H1 (cell line): ENCODE data around the gene NME3. TPM values are rescaled to one million over a fixed set of nuclear protein-coding genes. Genes with fewer than 3 reads are reported as not detected.

ENCODE experiments used
- ATF2 ChIP-seq: IDR thresholded peaks from 2 replicates; pipeline ENCODE4 v1.6.1; 2012; ENCODE audit warnings: low read length, inconsistent platforms
- GTF2F1 ChIP-seq: IDR thresholded peaks from 2 replicates; pipeline ENCODE4 v1.6.1; 2012; ENCODE audit warnings: low read depth, low read length, improper control_type of control experiment, borderline replicate concordance
- ZNF274 ChIP-seq: IDR thresholded peaks from 2 replicates; pipeline ENCODE4 v1.7.0; 2012; ENCODE audit warnings: low read length, borderline replicate concordance; ENCODE audit errors: extremely low read depth
- polyA plus RNA-seq, 7 experiments: library from polyadenylated mRNA; depleted of rRNA in 3 of 7; stranded (reverse) in 5 of 7; unstranded in 2 of 7; fragments of >200 nt in 5 of 7; fragments of 200-250 nt in 2 of 7; gene quantifications; 1 replicate in 5 of 7; 2 replicates in 1 of 7; 4 replicates in 1 of 7; pipeline versions ENCODE4 v1.2.1 to v1.2.3, GENCODE V29; 2011 to 2013; ENCODE audit warnings: missing spikeins in 2 of 7, mixed read lengths in 2 of 7
- total RNA-seq: library from RNA; stranded (reverse); fragmentation: NEBNext Ultra II Directional; extraction: Animal tissue kit (Norgen Biotek cat#: 25700); gene quantifications from 2 replicates; pipeline ENCODE4 v1.2.1, GENCODE V29; 2021

NME3 gene
- total and polyA plus RNA-seq, 2 of the 8 experiments (the other 6 are each of a cell fraction or from before 2014, with no cell fraction given) = 72.5 to 163 TPM

DNA sequence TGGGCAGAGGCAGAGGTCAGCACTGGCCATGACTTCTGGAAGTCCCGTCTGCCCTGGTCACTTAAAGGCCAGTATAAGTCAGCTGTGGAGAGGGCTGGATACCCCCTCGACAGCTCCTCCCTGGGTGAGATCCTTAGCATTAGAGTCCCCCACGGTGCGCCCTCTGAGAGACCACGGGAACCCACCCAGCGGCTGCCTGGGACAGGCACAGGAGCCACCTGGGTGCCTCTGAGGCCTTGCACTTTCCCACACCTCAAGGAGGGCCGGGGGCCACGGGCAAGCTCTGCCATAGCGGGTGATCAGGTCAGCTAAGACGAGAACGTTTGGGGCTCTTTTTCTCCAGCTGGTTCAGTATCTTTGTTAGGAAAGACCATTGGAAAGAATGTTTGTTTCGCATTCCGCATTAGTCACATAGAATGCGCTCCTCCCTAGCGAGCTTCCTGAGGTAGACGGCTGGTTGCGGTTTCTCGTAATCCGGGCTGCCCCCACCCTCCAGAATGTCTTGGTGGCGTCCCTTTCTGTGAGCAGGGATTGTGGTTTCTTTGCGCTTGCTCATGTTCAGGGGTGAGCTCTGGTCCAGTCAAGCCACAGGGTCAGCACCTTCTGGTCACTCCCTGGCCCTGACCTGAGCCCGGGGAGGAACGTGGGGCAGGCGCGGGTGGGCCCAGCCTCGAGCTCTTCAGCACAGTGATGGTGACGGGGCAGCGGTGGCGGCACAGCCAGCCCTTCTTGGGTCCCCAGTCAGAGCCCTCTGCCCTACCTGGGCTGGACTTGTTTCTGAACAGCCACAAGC lies 25.2 kb downstream of the NME3 start (continued):
- no peak for TF ChIP-seq ATF2
- TF ChIP-seq ZNF274 = no peak
- no peak for TF ChIP-seq GTF2F1
